Measurements from ENCODE around the gene SORL1-AS1. TPM values are rescaled to one million over a fixed set of nuclear protein-coding genes. Genes with fewer than 3 reads are reported as not detected.

Gene SORL1-AS1

GRCh38 chr11:121391914-121392313 lies 60.9 kb downstream of the SORL1-AS1 start:
- no peak for DNase-seq

- no peak for DNase-seq
Measured at GRCh38 chr11:121389651-121390050, 63.1 kb downstream of the SORL1-AS1 start.

Other genes starting within 250 kb of the SORL1-AS1 start
- gene SC5D, start 160.2 kb downstream of the SORL1-AS1 start, polyA plus RNA-seq (ENCODE audit: insufficient read length in 12 of 12): 10 to 100 TPM in 11 of 12 donors, not detected in 1; 27.4 to 47.5 (median 37.6) TPM
- 10 to 100 TPM in 1 of 12 donors, 1 to 10 TPM in 10, not detected in 1; 1.6 to 17.6 (median 2.6) TPM for gene SORL1, start 653 bp downstream of the SORL1-AS1 start, polyA plus RNA-seq (ENCODE audit: insufficient read length in 12 of 12)